ENCODE measurements around the gene TRAT1. TPM values are rescaled to one million over a fixed set of nuclear protein-coding genes. Genes with fewer than 3 reads are reported as not detected.

TRAT1 gene
- total RNA-seq (2014; rRNA removed; shearing (Covaris generic)) = not detected in 2 replicates
- not detected in 2 replicates for total RNA-seq (2022)
- Bru-seq, nascent RNA = not detected
- BruChase-seq, experiment 1, labeled RNA remaining after a 6-hour chase = not detected
- BruChase-seq, experiment 2, labeled RNA remaining after a 2-hour chase = not detected
- long read RNA-seq = 0 reads

GRCh38 chr3:108822123-108822897, at the start of gene TRAT1:
Gene TRAT1, plus strand, starts transcription at chr3:108822786. Its CDS starts 142 bp downstream, at chr3:108822928.
- Histone ChIP-seq H3K4me2 (ENCODE audit: low read length) (no peak within 1 kb of the TSS), H3K4me1 (ENCODE audit: insufficient read depth, low read length, poor library complexity, severe bottlenecking) (no peaks in the 10 kb centered on the region), H3K4me3 (ENCODE audit: low read depth, low read length, poor library complexity, severe bottlenecking) (no peak within 1 kb of the TSS), H3K27ac (ENCODE audit: low read depth, low read length, poor library complexity, severe bottlenecking) (no peak within 1 kb of the TSS), H2AFZ (ENCODE audit: low read length) (no peak within 1 kb of the TSS), H4K20me1 (ENCODE audit: insufficient read depth, low read length) (no peaks in the 10 kb centered on the region), H3K79me2 (ENCODE audit: insufficient read depth, low read depth, low read length) (no peaks in the 10 kb centered on the region), H3K9me2 (ENCODE audit: insufficient read depth, low read length) (no peaks in the 10 kb centered on the region), H3K9me3 (ENCODE audit: low read length) (no peaks in the 10 kb centered on the region), H3K36me3 (ENCODE audit: insufficient read depth, low read length) (no peaks in the 10 kb centered on the region)
- ChIA-PET CTCF (ENCODE audit: unreplicated experiment) (no interaction called here), POLR2A (no interaction called here)
- intact Hi-C loops (cut with micrococcal nuclease; ENCODE audit: unreplicated experiment) = no loop called here
- no peak for DNase-seq (ENCODE audit: low spot score)
- BruUV-seq (replicated peaks) = no TSS peak
- no peak for TF ChIP-seq CTCF (conservative IDR thresholded peaks at IDR 0.05; ENCODE audit: low read length)
- TF ChIP-seq EZH2phosphoT487 (IDR thresholded peaks at IDR 0.05; ENCODE audit: borderline replicate concordance, low read depth, low read length) = no peak

- H3K36me3 ChIP-seq (ENCODE audit: insufficient read depth, low read length) = no peaks in the 10 kb centered on the region
- no peaks in the 10 kb centered on the region for H3K4me1 ChIP-seq (ENCODE audit: insufficient read depth, low read length, poor library complexity, severe bottlenecking)
- no peaks in the 10 kb centered on the region for H3K9me2 ChIP-seq (ENCODE audit: insufficient read depth, low read length)
- DNase-seq (ENCODE audit: low spot score) = no peak
- H3K79me2 ChIP-seq (ENCODE audit: insufficient read depth, low read depth, low read length) = no peaks in the 10 kb centered on the region
- H3K27ac ChIP-seq (ENCODE audit: low read depth, low read length, poor library complexity, severe bottlenecking) = no peak overlapping the region
- no peaks in the 10 kb centered on the region for H3K9me3 ChIP-seq (ENCODE audit: low read length)
- ChIA-PET POLR2A (interaction anchor here (0.5 kb wide), 1 partner anchor 78 kb away, joined by 3 read pairs; no protein-coding TSS in a partner anchor), CTCF (ENCODE audit: unreplicated experiment) (no interaction called here)
- TF ChIP-seq EZH2phosphoT487 (IDR thresholded peaks at IDR 0.05; ENCODE audit: borderline replicate concordance, low read depth, low read length) (no peak), CTCF (conservative IDR thresholded peaks at IDR 0.05; ENCODE audit: low read length) (no peak)
- no TSS peak for BruUV-seq (replicated peaks)
- H2AFZ ChIP-seq (ENCODE audit: low read length) = no peak overlapping the region
- H4K20me1 ChIP-seq (ENCODE audit: insufficient read depth, low read length) = no peaks in the 10 kb centered on the region
- no peak overlapping the region for H3K4me2 ChIP-seq (ENCODE audit: low read length)
- intact Hi-C loops (cut with micrococcal nuclease; ENCODE audit: unreplicated experiment) = no loop called here
- H3K4me3 ChIP-seq (ENCODE audit: low read depth, low read length, poor library complexity, severe bottlenecking) = no peak overlapping the region
These were observed 46.9 kb upstream of the TRAT1 start for GRCh38 chr3:108775649-108776048.

- CTCF ChIA-PET (ENCODE audit: unreplicated experiment) = no interaction called here
- DNase-seq (ENCODE audit: low spot score) = no peak
- Histone ChIP-seq H3K79me2 (ENCODE audit: insufficient read depth, low read depth, low read length) (no peaks in the 10 kb centered on the region), H3K9me2 (ENCODE audit: insufficient read depth, low read length) (no peaks in the 10 kb centered on the region), H3K27ac (ENCODE audit: low read depth, low read length, poor library complexity, severe bottlenecking) (no peak overlapping the region), H4K20me1 (ENCODE audit: insufficient read depth, low read length) (no peaks in the 10 kb centered on the region), H3K9me3 (ENCODE audit: low read length) (no peaks in the 10 kb centered on the region), H3K36me3 (ENCODE audit: insufficient read depth, low read length) (no peaks in the 10 kb centered on the region), H2AFZ (ENCODE audit: low read length) (no peak overlapping the region), H3K4me1 (ENCODE audit: insufficient read depth, low read length, poor library complexity, severe bottlenecking) (no peaks in the 10 kb centered on the region), H3K4me3 (ENCODE audit: low read depth, low read length, poor library complexity, severe bottlenecking) (no peak overlapping the region), H3K4me2 (ENCODE audit: low read length) (no peak overlapping the region)
- intact Hi-C loops (cut with micrococcal nuclease; ENCODE audit: unreplicated experiment) = no loop called here
- no peak for TF ChIP-seq CTCF (conservative IDR thresholded peaks at IDR 0.05; ENCODE audit: low read length)
- no peak for TF ChIP-seq EZH2phosphoT487 (IDR thresholded peaks at IDR 0.05; ENCODE audit: borderline replicate concordance, low read depth, low read length)
- POLR2A ChIA-PET = interaction anchor here (1.0 kb wide), 1 partner anchor 32 kb away, joined by 3 read pairs; no protein-coding TSS in a partner anchor
- BruUV-seq (replicated peaks) = no TSS peak
These were observed 43.1 kb upstream of the TRAT1 start for GRCh38 chr3:108779496-108779895.

Data from OCI-LY7 (cell line).